Right ventricle myocardium superior (tissue), 1 donor: ENCODE data around the gene ATXN7. TPM values are rescaled to one million over a fixed set of nuclear protein-coding genes. Genes with fewer than 3 reads are reported as not detected.

Experiments
- total RNA-seq: library from RNA; stranded (reverse); fragmentation: NEBNext Ultra II Directional; extraction: Animal tissue kit (Norgen Biotek cat#: 25700); gene quantifications from one replicate; pipeline ENCODE4 v1.2.1, GENCODE V29; 2021
- donor health status: DM: no; HTN: yes; CAD: no; lungs with severe emphysema.

The ATXN7 gene
- total RNA-seq, 1 donor from 2014 or later = 13.5 TPM

Other genes starting within 250 kb of the ATXN7 start
- gene SNTN, start 211.2 kb upstream of the ATXN7 start, total RNA-seq = not detected
- gene C3orf49, start 44.6 kb upstream of the ATXN7 start, total RNA-seq = not detected
- 84.9 TPM for gene THOC7, start 62 bp upstream of the ATXN7 start, total RNA-seq
- gene SCAANT1, start 48.5 kb downstream of the ATXN7 start, total RNA-seq = not detected
- 77.8 TPM for gene PSMD6, start 159.6 kb downstream of the ATXN7 start, total RNA-seq